ENCODE measurements around the gene MRPL48.
"Not testable (repeated sequence)": the region's sequence is repeated elsewhere in the genome, so short reads cannot be mapped to it uniquely, and the experiment has no call there.

Gene MRPL48

DNA sequence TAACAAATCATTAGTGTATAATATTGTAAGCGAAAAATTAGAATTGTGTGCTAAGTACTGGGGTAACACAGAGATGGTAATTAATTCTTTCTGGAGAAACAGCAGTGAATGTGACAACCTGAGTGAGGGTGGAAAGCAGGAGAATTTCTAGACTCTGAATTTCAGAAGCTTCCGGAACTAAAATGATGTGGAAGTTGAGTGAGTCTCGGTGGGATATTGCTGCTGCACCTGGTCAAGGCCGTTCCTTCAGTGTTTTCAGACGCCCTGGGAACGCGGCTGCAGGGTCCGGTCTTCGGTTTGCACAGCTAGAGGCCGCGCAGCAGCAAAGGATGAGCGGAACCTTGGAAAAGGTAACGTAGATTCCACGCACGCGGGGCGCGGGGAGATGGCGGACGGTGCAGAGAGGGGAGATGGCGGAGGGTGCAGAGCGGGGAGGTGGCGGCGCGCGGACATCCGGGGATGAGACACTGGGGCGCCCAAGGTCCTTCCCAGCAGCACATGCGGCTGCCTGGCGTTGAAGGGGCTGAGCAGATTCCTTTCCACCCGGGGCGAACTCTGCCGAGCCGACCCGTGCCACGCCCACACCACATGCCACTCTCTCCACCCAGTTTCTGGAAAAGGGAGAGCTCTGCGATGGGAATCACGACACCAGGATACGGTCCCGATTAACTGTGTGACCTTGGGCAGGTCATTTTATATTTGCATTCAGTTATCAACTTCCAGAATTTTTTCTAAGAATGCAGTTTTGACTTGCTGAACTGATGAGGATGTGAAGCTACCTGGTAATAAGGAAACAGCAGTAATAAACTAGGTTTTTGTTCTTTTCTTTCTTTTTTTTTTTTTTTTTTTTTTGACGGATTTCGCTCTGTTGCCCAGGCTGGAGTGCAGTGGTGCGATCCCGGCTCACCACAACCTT is at the start of gene MRPL48:
MRPL48 (plus strand) TSS at position 232 of the 916 bp plus-strand sequence; CDS start at position 330, 98 bp downstream.
- peak; percentile 80 for DNase-seq

DNA sequence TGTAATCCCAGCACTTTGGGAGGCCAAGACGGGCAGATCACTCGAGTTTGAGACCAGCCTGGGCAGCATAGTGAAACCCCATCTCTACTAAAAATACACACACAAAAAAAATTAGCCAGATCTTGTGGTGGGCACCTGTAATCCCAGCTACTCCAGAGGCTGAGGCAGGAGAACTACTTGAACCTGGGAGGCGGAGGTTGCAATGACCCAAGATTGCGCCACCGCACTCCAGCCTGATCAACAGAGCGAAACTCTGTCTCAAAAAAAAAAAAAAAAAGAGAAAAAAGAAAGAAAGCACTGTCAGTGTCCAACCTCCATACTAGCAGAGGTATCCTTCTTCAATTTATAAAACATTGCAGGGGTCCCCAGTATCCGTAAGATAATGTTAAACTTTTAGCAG is 44.6 kb upstream of the MRPL48 start:
- DNase-seq = no peak

DNA sequence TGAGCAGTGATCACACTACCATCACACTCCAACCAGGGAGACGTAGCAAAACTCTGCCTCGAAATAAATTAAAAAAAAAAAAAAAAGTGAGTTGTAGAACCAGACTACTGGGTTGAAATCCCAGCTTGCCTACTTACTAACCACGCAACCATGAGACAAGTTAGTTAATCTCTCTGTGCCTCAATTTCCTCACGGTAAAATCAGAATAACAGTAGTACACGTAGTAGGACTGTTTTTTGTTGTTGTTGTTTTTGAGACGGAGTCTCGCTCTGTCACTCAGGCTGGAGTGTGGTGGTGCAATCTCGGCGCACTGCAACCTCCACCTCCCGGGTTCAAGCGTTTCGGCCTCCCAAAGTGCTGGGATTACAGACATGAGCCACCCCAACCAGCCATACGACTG is 41.0 kb upstream of the MRPL48 start:
- DNase-seq = no peak

DNA sequence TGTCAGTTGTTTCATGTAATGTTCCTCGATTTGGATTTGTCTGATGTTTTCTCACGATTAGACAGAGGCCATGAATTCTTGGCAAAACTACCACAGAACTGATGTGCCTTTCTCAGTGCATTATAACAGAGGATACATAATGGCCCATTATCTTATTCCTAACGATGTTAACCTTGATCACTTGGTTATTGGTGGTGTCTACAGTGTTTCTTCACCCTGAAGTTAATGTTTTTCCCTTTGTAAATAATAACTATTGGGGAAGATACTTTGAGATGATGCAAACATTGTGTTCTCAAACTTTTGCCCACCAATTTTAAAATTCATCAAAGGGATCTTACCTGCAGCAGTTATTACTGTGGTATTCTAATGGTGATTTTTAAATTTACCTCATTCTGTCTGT is 39.9 kb upstream of the MRPL48 start:
- no peak for DNase-seq

DNA sequence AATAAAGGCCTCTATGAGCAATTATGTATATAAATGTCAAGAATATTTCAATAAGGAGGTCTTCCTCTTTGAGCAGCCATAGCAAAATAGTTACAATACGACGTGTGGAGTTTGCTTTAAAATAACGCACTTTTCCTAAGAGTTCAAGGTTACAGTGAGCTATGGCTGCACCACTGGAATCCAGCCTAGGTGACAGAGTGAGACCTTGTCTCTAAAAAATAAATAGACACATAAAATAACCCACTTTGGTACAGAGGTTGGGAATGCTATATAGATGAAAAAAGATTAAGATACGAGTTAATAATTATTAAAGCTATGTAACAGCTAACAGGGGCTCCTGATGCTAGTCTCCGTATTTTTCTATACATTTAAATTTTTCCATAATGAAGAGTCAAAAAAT is 39.4 kb upstream of the MRPL48 start:
- no peak for DNase-seq

DNA sequence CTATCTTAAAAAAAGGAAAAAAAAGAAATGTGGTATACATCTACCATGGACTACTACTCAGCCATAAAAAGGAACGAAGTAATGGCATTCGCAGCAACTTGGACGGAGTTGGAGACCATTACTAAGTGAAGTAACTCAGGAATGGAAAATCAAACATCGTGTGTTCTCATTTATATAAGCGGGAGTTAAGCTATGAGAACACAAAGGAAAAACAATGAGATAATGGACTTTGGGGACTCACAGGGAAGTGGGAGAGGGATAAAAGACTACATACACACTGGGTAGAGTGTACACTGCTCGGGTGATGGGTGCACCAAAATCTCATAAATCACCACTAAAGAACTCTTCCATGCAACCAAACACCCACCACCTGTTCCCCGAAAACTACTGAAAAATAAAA is 38.6 kb upstream of the MRPL48 start:
- DNase-seq = no peak

DNA sequence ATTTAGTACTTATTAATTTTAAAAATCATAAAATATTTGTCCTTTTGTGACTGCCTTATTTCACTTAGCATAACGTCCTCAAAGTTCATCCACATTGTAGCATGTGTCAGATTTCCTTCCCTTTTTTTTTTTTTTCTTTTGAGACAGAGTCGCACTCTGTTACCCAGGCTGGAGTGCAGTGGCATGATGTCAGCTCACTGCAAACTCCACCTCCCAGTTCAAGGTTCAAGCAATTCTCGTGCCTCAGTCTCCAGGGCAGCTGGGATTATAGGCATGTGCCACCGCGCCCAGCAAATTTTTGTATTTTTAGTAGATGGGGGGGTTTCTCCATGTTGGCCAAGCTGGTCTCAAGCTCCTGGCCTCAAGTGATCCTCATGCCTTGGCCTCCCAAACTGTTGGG is 37.4 kb upstream of the MRPL48 start:
- no peak for DNase-seq

DNA sequence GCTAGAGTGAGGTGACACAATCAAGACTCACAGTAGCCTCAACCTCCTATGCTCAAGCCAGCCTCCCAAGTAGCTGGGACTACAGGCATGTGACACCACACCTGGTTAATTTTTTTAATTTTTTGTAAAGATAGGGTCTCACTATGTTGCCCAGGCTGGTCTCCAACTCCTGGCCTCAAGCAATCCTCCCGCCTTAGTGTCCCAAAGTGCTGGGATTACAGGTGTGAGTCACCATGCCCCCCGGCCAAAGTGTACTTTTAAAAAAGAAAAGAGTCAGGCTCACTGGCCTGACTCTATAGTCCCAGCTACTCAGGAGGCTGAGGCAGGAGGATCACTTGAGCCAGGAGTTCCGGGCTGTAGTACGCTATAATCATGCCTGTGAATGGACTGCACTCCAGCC is 36.8 kb upstream of the MRPL48 start:
- DNase-seq = not testable (repeated sequence)

DNA sequence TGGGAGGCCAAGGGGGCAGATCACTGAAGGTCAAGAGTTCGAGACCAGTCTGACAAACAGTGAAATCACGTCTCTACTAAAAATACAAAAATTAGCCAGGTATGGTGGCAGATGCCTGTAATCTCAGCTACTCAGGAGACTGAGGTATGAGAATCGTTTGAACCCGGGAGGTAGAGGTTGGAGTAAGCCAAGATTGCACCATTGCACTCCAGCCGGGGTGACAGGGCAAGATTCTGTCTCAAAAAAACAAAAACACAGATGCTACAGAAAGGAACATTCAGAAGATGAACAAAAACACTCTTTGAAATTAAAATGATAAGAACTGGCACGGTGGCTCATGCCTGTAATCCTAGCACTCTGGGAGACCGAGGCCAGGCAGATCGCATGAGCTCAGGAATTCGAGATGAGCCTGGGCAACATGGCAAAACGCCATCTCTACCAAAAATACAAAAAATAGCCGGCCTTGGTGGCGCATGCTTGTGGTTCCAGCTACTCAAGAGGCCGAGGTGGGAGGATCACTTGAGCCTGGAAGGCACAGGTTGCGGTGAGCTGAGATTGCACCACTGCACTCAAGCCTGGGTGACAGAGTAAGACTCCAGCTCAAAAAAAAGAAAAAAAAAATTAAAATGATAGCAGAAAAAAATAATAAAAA is 35.3 kb upstream of the MRPL48 start:
- DNase-seq = no peak

DNA sequence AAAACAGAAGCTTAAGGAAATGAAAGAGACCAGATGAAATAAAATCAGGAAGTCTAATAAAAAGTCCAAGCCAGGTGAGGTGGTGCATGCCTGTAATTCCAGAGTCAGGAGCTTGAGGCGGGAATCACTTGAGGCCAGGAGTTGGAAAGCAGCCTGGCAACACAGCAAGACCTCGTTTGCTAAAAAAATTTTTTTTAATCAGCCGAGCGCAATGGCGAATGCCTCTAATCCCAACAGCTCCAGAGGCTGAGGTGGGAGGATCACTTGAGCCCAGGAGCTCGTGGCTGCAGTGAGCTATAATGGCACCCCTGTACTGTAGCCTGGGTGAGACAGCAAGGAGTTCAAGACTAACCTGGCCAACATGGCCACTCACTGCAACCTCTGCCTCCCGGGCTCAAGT is 34.8 kb upstream of the MRPL48 start:
- DNase-seq = no peak

DNA sequence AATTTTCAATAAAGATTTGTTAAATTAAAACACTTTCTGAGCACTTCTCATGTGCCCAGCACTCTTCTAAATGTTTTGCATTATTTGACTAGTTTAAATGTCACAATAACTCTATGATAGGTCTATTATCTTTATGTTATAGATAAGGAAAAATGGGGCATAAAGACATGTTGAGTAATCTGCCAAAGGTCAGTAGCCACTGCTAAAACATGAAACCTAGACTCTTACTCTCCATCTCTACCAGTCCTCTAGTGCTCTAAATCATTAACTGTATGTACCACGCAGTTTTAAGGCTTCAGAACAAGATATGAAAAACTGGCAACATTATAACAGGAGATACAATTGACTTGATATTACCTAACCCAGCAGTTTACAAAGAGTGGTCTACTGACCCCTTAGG is 33.7 kb upstream of the MRPL48 start:
- no peak for DNase-seq

DNA sequence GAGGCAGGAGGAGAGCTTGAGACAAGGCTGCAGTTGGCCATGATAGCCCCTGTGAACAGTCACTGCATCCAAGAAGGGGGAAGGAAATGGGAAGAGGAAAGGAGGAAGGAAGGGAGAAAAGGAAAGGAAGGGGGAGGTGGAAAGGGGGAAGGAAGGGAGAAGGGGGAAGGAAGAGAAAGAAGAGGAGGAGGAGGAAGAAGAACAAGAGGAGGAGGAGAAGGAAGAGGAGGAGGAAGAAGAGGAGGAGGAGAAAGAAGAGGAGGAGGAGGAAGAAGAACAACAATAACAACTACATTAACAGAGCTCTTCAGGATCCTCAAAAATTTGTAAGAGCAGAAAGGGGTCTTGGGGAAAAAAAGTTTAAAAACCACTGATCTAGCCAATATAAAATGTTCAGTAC is 32.0 kb upstream of the MRPL48 start:
- no peak for DNase-seq

DNA sequence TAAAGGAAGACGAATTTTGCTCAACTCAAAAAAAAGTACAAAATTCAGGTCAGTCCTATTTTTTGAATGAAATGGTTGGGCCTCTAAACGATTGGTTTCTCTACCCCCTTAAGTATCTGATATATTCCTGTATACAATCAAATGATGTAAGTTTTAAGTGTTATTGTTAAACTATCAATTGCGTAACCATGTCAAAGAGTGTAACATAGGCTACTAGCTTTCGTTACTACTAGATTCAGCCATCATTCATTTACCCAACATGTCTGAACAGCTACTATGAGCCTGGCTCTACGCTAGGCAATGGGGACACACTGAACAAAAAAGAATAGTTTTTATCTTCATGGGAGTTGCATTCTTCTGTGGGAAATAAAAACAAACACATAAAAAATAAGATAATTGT is 30.1 kb upstream of the MRPL48 start:
- no peak for DNase-seq

DNA sequence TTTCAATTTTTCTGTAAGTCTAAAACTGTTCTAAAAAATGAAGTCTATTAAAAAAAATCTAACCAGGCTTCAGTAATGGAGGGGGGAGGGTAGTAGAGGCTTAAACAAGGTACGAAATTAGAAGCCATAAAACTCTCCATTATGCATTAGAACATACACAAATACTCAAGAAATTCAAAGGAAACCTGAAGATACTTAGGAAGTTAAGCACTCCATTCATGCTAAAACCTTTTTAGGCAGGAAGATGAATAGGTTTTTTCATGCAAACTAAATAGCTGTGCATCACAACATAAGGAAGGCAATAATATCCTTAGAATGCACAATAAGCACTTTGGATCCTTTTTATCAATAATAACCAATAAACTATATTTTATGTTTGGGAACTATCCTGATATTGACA is 29.2 kb upstream of the MRPL48 start:
- no peak for DNase-seq

DNA sequence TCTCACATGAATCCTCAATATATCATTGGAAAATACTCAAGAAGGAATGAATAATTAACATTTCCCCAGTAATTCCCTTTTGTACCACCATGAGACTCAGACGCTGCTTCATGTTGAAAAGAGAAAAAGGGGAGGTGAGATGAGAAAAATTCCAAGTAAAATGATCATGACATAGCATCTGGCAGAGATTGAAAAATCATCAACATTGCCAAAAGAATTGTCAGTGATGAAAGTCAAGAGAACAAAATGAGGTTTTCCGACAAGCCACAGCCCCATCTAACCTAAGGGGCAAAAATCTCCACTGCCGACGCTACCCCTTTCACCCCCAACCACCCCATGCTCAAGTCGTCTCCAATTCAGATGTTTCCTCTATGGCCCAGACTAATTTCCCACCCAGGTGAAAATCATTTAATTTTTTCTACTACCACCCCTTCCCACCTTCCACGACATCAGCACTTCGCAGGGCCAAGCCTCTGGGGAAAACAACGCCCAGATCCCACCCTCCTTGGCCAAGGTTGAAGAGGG is 28.0 kb upstream of the MRPL48 start:
- no peak for DNase-seq

DNA sequence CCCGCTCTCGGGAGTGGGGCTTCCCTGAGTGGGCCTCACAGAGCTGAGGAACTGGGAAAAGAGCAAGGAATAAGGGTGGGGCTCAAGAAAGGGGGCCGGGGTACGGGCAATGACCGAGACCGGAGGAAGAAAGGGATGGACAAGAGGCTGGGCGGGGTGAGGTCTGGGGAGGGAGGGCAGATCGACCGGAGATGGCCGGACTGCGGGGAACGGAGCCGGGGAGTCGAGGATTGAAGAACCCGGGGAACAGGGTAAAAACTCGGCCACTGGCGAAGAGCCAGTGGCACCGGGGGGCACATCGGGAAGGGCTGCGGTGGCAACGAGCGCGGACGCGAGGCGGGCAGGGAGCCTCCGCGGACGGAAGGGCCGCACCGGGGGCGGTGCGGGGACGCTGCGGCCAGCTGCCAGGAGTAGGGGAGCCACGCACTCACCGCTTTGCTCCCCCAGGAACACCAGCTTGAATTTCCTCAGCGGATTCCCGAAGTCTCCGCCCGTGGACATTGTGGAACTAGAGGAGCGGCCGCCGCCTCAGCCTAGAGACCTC is 27.5 kb upstream of the MRPL48 start:
- no peak for DNase-seq

DNA sequence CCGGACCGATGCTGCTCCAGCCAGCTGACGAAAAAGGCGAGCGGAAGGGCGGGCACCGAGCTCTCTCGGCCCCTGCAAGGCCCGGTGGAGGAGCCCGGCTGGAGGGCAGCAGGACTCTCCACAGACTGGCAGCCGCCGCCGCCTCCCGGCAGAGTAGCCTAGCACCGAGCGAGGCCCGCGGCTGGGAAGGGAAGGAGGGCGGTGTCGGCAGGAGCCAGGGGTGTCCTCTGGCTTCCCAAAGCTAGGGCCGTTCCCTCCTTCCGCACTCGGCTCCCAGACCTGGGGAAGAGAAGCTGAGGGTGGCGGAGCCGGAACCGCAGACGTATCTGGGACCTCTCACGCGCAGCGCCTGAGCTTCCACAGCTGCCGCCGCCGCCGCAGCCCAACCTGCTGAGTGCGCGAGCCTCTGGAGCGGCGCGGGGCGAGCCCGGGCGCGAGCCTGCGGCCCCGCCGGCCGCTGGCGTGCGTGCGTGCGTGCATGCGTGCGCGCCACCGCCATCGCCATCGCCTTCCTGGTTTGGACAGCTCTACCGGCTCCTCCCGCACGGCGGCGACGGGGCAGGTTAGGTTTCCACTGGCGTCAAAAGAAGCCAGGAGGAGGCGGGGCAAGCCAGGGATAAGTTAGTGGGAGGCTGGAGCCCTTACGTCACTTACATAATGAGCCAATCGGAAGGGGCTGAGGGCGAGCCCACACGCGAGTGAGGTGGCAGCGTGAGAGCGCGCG is 26.8 kb upstream of the MRPL48 start, which contains the start of gene RAB6A:
RAB6A (minus strand) TSS at position 396 of the 724 bp plus-strand sequence. CDS start 439 bp downstream, outside the sequence.
- peak; percentile 98 for DNase-seq

DNA sequence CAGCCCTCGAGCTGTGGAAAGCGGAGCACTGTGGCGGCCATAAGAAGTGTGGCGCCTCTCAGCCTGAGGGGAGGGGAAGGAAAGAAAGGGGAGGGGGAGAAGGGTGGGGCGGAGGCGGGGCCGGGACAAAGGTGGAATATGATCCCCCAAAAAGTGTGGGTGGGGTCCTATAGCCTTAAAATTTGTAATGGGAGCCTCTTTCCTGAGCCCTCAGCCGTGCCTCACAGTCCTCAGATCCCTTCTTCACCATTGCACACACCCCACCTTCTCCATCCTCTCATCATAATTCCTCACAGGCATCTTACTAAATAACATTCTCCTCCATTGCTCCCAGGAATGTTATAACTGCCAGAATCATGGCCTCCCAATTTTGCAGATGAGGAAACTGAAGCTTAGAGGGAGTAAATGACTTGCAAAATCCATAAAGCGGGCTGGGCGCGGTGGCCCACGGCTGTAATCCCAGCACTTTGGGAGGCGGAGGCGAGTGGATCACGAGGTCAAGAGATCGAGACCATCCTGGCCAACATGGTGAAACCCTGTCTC is 26.2 kb upstream of the MRPL48 start:
- DNase-seq = no peak

DNA sequence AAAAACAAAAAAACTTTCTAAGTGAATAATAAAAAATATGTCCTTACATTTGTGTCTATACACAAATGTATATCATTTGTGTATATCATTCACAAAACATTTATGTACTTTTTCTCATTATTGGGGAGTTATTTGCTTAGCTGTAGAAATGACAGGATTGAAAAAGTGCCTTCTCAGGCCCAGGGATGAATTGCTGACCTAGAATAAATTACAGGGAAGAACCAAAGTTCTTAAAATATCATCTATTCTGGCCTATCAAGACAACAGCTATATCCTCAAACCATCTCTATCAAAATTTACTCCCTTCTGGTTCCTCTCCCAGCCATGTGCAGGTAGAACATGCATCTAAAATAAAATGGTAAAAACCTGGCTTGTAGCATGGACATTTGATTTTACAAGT is 24.9 kb upstream of the MRPL48 start:
- no peak for DNase-seq

DNA sequence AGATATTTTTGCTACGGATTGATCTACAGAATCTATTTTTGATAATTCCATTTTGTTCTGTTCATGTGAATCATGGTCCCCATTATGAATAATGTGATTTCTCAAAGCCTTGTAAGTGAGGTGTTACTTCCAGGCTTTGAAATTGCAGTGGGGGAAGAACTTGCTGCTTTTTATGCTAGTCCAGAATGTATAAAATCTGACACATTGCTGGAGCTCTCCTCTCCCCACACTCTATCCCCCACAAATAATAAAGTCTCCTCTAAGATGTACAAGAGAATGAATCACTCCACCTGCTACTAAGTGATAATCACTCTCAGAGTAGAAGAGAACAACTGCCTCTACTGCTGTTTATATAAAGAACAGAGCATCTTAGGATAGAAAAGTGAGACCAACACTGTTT is 20.9 kb upstream of the MRPL48 start:
- no peak for DNase-seq

DNA sequence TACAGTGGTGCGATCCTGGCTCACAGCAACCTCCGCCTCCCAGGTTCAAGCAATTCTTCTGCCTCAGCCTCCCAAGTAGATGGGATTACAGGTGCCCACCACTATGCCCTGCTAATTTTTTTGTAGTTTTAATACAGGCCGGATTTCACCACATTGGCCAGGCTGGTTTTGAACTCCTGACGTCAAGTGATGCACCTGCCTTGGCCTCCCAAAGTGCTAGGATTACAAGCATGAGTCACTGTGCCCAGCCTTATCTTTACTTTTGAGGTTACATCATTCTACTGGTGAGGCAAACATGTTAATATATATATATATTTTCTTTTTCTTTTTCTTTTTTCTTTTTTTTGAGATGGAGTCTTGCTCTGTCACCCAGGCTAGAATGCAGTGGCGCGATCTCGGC is 16.9 kb upstream of the MRPL48 start:
- DNase-seq = not testable (repeated sequence)

DNA sequence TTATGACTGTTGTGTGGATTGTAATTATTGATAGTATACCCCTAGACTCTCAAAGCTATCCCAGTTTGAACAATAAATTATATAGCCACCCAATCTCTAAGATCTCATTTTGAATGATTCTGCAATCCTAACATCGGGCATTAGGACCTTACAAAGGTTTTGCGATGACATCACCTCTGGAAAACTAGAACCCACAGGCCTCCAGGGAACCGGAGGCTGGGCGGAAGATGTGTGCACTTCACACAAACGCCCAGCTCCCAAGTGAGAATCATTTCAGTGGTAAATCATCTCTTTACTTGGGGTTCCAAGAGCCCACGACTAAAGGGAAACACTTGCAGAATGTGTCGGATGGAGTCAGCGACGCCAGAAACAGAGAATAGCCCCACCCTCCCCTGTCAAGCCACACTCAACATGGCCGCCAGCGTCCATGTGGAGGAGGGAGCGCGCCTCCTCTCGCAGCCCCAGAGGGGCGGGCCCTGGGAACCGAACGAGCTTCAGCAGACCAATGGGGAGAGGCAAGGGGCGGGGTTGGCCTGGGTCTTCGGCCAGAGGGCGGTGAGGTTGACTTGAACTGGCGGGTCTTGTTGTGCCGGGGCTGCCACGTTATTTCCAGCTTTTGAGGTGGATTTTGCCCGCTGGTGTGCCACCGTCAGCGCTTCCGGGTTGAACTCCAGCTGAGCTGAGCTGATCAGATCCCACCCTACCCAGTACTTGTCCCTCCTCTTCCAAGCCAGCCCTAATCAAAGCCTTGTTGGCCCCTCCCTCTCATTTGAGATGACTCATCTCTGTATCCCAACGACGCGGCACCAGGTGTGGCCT is 8.4 kb upstream of the MRPL48 start:
- DNase-seq = peak; percentile 97
